T-helper 17 cell (primary cell): ENCODE data around the gene C2orf76. TPM values are rescaled to one million over a fixed set of nuclear protein-coding genes. Genes with fewer than 3 reads are reported as not detected.

Experiments
- ATAC-seq: fragments of 150-1000 bp; cut with Tn5 transposase; 2 replicates; pipeline ENCODE4 v1.10.0; 2021; ENCODE audit warnings: mild to moderate bottlenecking, moderate library complexity
- DNase-seq, 3 donors: peaks; one replicate each; pipeline versions ENCODE4 v3.0.0 to v3.0.0-alpha.2; 2020 to 2021
- H3K9me3 ChIP-seq: one replicate; pipeline ENCODE4 v1.7.0; 2013; ENCODE audit warnings: low read length, mild to moderate bottlenecking; ENCODE audit not compliant: control insufficient read depth, poor library complexity, severe bottlenecking
- H3K27ac Mint-ChIP-seq: one replicate; pipeline ENCODE4 v1.8.0; 2022; ENCODE audit warnings: mild to moderate bottlenecking, moderate library complexity, mixed read lengths
- H3K27me3 Mint-ChIP-seq: one replicate; pipeline ENCODE4 v1.8.0; 2022; ENCODE audit warnings: mixed read lengths
- H3K36me3 Mint-ChIP-seq: one replicate; pipeline ENCODE4 v1.8.0; 2022; ENCODE audit warnings: low read depth, mixed read lengths
- H3K4me1 Mint-ChIP-seq: one replicate; pipeline ENCODE4 v1.8.0; 2022; ENCODE audit warnings: mild to moderate bottlenecking, mixed read lengths
- H3K4me3 Mint-ChIP-seq: one replicate; pipeline ENCODE4 v1.8.0; 2022; ENCODE audit warnings: mild to moderate bottlenecking, moderate library complexity, mixed read lengths
- total RNA-seq, 4 donors: library from RNA in 2 of 4; stranded (reverse) in 2 of 4; gene quantifications; one replicate each; pipeline ENCODE4 v1.2.3 and lab custom pipeline; 2022 to 2026

Gene C2orf76
- total RNA-seq, 2 donors from 2014 or later: 7.2 to 9.0 TPM

DNA sequence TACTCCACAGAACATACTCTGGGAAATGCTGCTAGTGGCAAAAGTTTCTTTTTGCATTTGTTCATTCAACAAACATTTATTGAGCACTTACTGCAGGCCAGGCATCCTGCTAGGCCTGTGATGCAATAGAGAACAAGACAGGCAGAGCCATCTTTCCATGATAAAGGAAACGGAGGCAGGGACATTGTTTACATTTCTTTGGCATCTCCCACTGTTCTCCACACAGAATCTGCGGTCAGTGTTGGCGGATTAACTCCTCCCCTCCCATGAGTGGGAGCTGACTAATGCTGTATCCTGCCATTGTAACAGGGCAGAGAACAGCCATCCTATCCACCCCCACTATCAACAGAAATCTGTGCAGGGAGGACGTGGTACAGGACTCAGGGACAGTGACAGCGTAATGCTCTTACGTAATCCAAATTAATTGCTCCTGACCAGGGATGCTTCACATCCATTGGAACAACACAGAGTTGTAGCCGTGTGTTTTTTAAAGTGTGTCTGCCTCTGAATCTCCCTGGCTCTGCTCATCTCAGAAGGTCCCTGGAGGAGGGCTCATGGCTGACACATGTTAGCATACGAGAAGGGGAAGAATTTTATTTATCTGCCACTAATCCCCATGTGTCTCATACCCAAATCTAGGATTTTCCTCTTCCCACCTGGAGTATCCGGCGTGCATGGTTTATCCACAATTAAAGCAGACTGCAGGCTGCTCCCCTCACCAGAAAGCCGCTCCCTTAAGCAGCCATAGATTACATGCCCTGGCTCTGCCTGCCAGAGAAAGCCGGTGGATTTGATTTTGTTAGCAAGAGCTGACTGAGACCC, 110.7 kb downstream of the C2orf76 start:
- H3K36me3 Mint-ChIP-seq: no peaks in the 10 kb centered on the region
- H3K4me3 Mint-ChIP-seq: no peak overlapping the region
- no peak overlapping the region for H3K27ac Mint-ChIP-seq
- H3K27me3 Mint-ChIP-seq: peaks cover 15% of the 10 kb centered on the region
- no peaks in the 10 kb centered on the region for H3K9me3 ChIP-seq
- DNase-seq (no peak), ATAC-seq (no peak)
- H3K4me1 Mint-ChIP-seq: no peaks in the 10 kb centered on the region

DNA sequence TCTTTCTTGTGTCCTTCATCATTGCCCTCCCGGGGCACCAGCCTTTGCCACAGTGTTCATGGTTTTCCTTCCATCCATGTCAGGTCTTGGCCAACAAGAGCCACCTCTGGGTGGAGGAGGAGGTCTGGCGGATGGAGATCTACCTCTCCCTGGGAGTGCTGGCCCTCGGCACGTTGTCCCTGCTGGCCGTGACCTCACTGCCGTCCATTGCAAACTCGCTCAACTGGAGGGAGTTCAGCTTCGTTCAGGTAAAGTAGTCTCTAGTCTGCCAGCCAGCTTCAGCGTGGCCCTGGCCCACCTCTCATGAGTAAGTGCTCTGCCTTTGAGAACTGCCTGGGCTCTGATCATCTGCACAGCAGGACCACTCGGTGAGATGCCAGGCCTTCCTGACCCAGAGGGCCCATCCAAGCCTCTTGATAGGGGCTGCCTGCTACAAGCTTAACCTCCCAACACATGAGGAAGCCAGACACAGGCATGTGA, 112.0 kb downstream of the C2orf76 start:
- Mint-ChIP-seq H3K4me3 (no peak overlapping the region), H3K27ac (no peak overlapping the region), H3K36me3 (no peaks in the 10 kb centered on the region), H3K4me1 (no peaks in the 10 kb centered on the region), H3K27me3 (peaks cover 20% of the 10 kb centered on the region)
- no peaks in the 10 kb centered on the region for H3K9me3 ChIP-seq
- DNase-seq: no peak
- ATAC-seq: no peak

DNA sequence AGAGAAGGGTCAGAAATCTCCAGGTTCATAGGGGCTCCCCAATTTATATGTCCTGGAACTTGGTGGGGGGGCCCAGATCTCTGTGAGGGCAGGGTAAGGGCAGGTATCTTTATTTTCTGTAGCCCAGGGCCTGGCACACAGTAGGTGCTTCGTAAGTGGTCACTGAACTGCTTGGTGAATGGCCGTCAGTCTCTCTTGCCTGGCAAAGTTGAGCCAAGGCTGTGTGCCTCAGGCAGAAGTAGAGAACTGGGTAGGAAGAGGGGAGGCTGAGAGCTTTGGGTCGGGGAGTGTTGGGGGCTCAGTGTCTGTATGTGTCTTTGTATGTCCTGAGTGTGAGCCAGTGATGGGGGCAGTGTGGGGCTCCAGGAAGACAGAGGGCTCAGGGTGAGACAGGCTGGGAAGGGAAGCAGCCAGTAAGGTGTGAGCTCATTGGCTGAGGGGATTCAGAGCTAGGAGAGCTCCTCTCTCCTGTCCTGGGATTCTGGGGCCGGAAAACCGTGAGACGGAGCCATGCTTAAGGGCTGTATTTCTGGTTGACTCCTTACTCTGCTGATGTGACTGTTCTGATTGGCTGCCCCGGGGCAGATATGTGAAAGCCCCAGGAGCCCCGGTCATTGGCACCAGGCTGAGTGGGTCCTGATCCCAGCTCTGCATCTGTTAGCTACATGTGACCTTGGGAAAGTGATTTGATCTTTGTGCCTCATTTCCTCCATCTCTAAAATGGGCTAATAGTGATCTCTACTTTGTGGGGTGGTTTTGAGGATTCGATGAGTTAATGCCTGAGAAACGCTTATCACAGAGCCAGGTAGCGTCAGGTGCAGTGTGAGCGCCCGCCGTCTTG, 112.7 kb downstream of the C2orf76 start:
- no peaks in the 10 kb centered on the region for H3K9me3 ChIP-seq
- H3K4me3 Mint-ChIP-seq: no peak overlapping the region
- H3K27me3 Mint-ChIP-seq: peaks cover 26% of the 10 kb centered on the region
- no peaks in the 10 kb centered on the region for H3K36me3 Mint-ChIP-seq
- no peak for DNase-seq
- ATAC-seq: no peak
- no peak overlapping the region for H3K27ac Mint-ChIP-seq
- H3K4me1 Mint-ChIP-seq: no peaks in the 10 kb centered on the region

DNA sequence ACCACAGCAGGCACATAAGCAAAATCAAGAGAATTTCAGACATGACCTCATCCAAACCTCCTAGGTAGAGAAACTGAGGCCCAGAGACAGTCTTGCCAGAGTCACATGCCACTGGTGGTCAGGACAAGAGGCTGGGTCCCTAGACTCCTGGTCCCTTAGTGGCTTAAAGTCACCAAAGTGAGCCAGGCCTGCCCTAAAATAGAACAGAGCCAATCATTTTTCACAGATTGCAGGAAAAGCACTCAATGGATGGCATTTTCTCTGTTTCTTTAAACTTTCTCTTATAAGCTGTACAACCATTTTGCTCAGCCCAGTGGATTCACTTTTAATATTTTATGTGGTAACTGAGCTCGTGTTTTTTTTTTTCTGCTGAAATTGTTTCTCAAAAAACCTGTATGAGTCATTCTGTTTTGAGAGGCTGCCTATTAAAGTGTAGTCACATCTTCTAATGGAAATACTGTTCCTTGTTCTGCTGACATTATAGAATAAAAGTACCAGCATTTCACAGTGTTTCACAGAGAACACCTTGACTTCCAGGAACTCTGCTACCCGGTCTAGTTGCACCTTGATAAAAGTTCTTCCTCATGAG, 113.4 kb downstream of the C2orf76 start:
- Mint-ChIP-seq H3K4me3 (no peak overlapping the region), H3K4me1 (no peaks in the 10 kb centered on the region), H3K27me3 (peaks cover 34% of the 10 kb centered on the region), H3K36me3 (no peaks in the 10 kb centered on the region), H3K27ac (no peak overlapping the region)
- no peaks in the 10 kb centered on the region for H3K9me3 ChIP-seq
- no peak for ATAC-seq
- no peak for DNase-seq

Other genes with a start within 250 kb of the C2orf76 start
- gene C1QL2, start 208.1 kb downstream of the C2orf76 start, total RNA-seq: not detected
- gene STEAP3, start 143.0 kb downstream of the C2orf76 start, total RNA-seq: under 1 TPM; 0.10 to 0.13 TPM
- gene DBI, start 143 bp upstream of the C2orf76 start, total RNA-seq: 10 to 100 TPM; 39.3 to 43.0 TPM
- not detected for gene TMEM37, start 65.0 kb upstream of the C2orf76 start, total RNA-seq
- gene SCTR, start 157.6 kb upstream of the C2orf76 start, total RNA-seq: not detected
- not detected for gene CFAP221, start 177.6 kb upstream of the C2orf76 start, total RNA-seq